ENCODE data around the gene ZNF722.

- TF ChIP-seq MAX (IDR thresholded peaks at IDR 0.05) (no peak), TEAD4 (IDR thresholded peaks at IDR 0.05) (no peak), TCF12 (IDR thresholded peaks at IDR 0.05; ENCODE audit: low read depth) (no peak), RAD21 (IDR thresholded peaks at IDR 0.05; ENCODE audit: low read depth) (no peak), YY1 (IDR thresholded peaks at IDR 0.05; ENCODE audit: low read depth) (no peak), REST (IDR thresholded peaks at IDR 0.05; ENCODE audit: low read depth) (no peak), EP300 (IDR thresholded peaks at IDR 0.05; ENCODE audit: borderline replicate concordance) (no peak), NFIC (IDR thresholded peaks at IDR 0.05) (no peak), USF1 (IDR thresholded peaks at IDR 0.05) (no peak), EGR1 (IDR thresholded peaks at IDR 0.05) (no peak), ZBTB7A (IDR thresholded peaks at IDR 0.05; ENCODE audit: low read depth) (no peak), CREB1 (IDR thresholded peaks at IDR 0.05; ENCODE audit: low read depth) (no peak), TAF1 (IDR thresholded peaks at IDR 0.05; ENCODE audit: low read depth) (no peak), CEBPB (IDR thresholded peaks at IDR 0.05) (no peak)
Measured at GRCh38 chr7:63968629-63969028, 30.0 kb upstream of the ZNF722 start.
